GM12878 (cell line): Measurements from ENCODE around the gene PPL. TPM values are rescaled to one million over a fixed set of nuclear protein-coding genes. Genes with fewer than 3 reads are reported as not detected.

Experiments used
- ATAC-seq: fragments of 200-7000 bp; cut with Tn5 transposase; 3 replicates; pipeline ENCODE4 v1.9.1; 2020; ENCODE audit warnings: mild to moderate bottlenecking, moderate library complexity
- BruUV-seq: library from RNA; stranded (reverse); fragments of 400-500 nt; replicated peaks from 2 replicates; lab custom pipeline; 2021; lab: Mats Ljungman, UMichigan
- CTCF ChIA-PET: fragments of 300-600 bp; sonication (Branson Sonifier 250); formaldehyde crosslinking; extraction: SDS; loops from one replicate; lab custom pipeline; 2021; ENCODE audit warnings: inconsistent platforms; lab: Yijun Ruan, JAX
- POLR2A ChIA-PET: fragments of 350-600 bp; formaldehyde crosslinking; extraction: SDS; loops from one replicate; lab custom pipeline; 2021; ENCODE audit warnings: inconsistent platforms; lab: Charles Lee
- RAD21 ChIA-PET: fragments of 300-600 bp; sonication (Branson Sonifier 250); formaldehyde crosslinking; loops from one replicate; lab custom pipeline; 2023; ENCODE audit warnings: antibody characterized with exemption; ENCODE audit not compliant: unreplicated experiment; lab: Charles Lee
- SMC1A ChIA-PET: fragments of 300-600 bp; sonication (Branson Sonifier 250); formaldehyde crosslinking; loops from one replicate; lab custom pipeline; 2023; ENCODE audit not compliant: unreplicated experiment, uncharacterized antibody; lab: Charles Lee
- DNase-seq: peaks from one replicate; pipeline ENCODE4 v3.0.0-alpha.2; 2011; ENCODE audit warnings: low read depth, low spot score
- FAIRE-seq: peaks from 3 replicates; lab custom pipeline; 2011; peaks lifted over from hg19 to GRCh38; lab: Jason Lieb, UNC
- H2AFZ ChIP-seq: 2 replicates; pipeline ENCODE4 v1.6.0; 2011; ENCODE audit warnings: low read depth, low read length, control low read depth; ENCODE audit not compliant: control insufficient read depth
- H3K27ac ChIP-seq: 2 replicates; pipeline ENCODE4 v1.5.1; 2011; ENCODE audit warnings: control low read depth; ENCODE audit not compliant: control insufficient read depth, insufficient read depth
- H3K27me3 ChIP-seq, 2 experiments: replicated peaks in 1 of 2; 2 replicates each; pipeline versions ENCODE4 v1.6.0 to v1.6.1; 2011; ENCODE audit warnings: low read length in 1 of 2; ENCODE audit not compliant: control insufficient read depth in 2 of 2, insufficient read depth in 2 of 2
- H3K36me3 ChIP-seq, 2 experiments: 2 replicates each; pipeline ENCODE4 v1.5.1; 2011; ENCODE audit warnings: low read length in 1 of 2; ENCODE audit not compliant: control insufficient read depth in 2 of 2, insufficient read depth in 2 of 2
- H3K4me1 ChIP-seq: 2 replicates; pipeline ENCODE4 v1.6.1; 2011; ENCODE audit warnings: mild to moderate bottlenecking, low read length, moderate library complexity, mixed read lengths; ENCODE audit not compliant: control insufficient read depth, insufficient read depth
- H3K4me2 ChIP-seq: 2 replicates; pipeline ENCODE4 v1.6.0; 2011; ENCODE audit warnings: control low read depth; ENCODE audit not compliant: control insufficient read depth, insufficient read depth
- H3K4me3 ChIP-seq: fragments of 200-600 bp; sonication (generic); 2 replicates; pipeline ENCODE4 v1.5.1; 2016
- H3K79me2 ChIP-seq: 2 replicates; pipeline ENCODE4 v1.6.0; 2011; ENCODE audit warnings: low read length; ENCODE audit not compliant: control insufficient read depth, insufficient read depth
- H3K9ac ChIP-seq: 2 replicates; pipeline ENCODE4 v1.8.0; 2011; ENCODE audit warnings: low read length, control low read depth, mixed read lengths; ENCODE audit not compliant: control insufficient read depth, insufficient read depth
- H3K9me3 ChIP-seq: replicated peaks from 3 replicates; pipeline ENCODE4 v1.5.1; 2011; ENCODE audit warnings: mild to moderate bottlenecking, low read length; ENCODE audit not compliant: control insufficient read depth, insufficient read depth
- H4K20me1 ChIP-seq: 2 replicates; pipeline ENCODE4 v1.6.0; 2011; ENCODE audit not compliant: control insufficient read depth, insufficient read depth
- CHD1 ChIP-seq: IDR thresholded peaks from 2 replicates; pipeline ENCODE4 v1.6.1; 2012; ENCODE audit warnings: low read depth, low read length, improper control_type of control experiment
- FOS ChIP-seq: IDR thresholded peaks from 3 replicates; pipeline ENCODE4 v1.6.1; 2011; ENCODE audit warnings: borderline replicate concordance; ENCODE audit not compliant: insufficient read length; ENCODE audit errors: extremely low read depth
- HSF1 ChIP-seq: fragments of 150-350 bp; IDR thresholded peaks from 2 replicates; pipeline ENCODE4 v1.6.1; 2014; ENCODE audit warnings: mild to moderate bottlenecking, low read depth, low read length
- NBN ChIP-seq: fragments of 450-650 bp; IDR thresholded peaks from 2 replicates; pipeline ENCODE4 v1.6.1; 2016
- NFYA ChIP-seq: IDR thresholded peaks from 2 replicates; pipeline ENCODE4 v1.6.1; 2011; ENCODE audit warnings: low read depth, mild to moderate bottlenecking, low read length, improper control_type of control experiment, borderline replicate concordance
- NRF1 ChIP-seq: conservative IDR thresholded peaks from 2 replicates; pipeline ENCODE4 v1.6.1; 2011; ENCODE audit warnings: mild to moderate bottlenecking, low read depth, low read length, improper control_type of control experiment
- RUNX3 ChIP-seq: IDR thresholded peaks from 2 replicates; pipeline ENCODE4 v1.6.1; 2012; ENCODE audit warnings: low read length, inconsistent platforms
- WGBS: methylation state at CpG from one replicate; pipeline ENCODE4 v1.1.6; 2016; ENCODE audit warnings: low lambda C conversion rate; ENCODE audit not compliant: insufficient replicate concordance, insufficient coverage; ENCODE audit errors: missing lambda C conversion rate; 5-methylcytosine and 5-hydroxymethylcytosine counted together
- in situ Hi-C: fragments of 300-500 bp; cut with MboI; formaldehyde crosslinking; loops from 9 replicates; pipeline ENCODE4 v1.14.3; 2018; ENCODE audit warnings: mixed read lengths
- intact Hi-C: fragments of 100-400 bp; cut with micrococcal nuclease; formaldehyde crosslinking; loops from one replicate; pipeline ENCODE4 v1.14.2; 2022; ENCODE audit not compliant: unreplicated experiment
- polyA plus RNA-seq, 11 experiments: library from polyadenylated mRNA; depleted of rRNA in 4 of 11; unstranded in 6 of 11; stranded (reverse) in 5 of 11; fragments of >200 nt; fragmentation: Nextera tagmentation in 4 of 11; fragmentation: Illumina TruSeq in 1 of 11; extraction: Ambion mirVana in 4 of 11; extraction: Trizol in 1 of 11; gene quantifications; 1 replicate in 1 of 11; 2 replicates in 10 of 11; pipeline versions ENCODE4 v1.2.1 to v1.2.3, GENCODE V29; 2011 to 2016; ENCODE audit warnings: inconsistent platforms in 2 of 11, missing spikeins in 2 of 11, low read depth in 1 of 11
- total RNA-seq, 4 experiments: library from RNA; depleted of rRNA in 3 of 4; stranded (reverse); fragments of >200 nt in 3 of 4; fragmentation: Illumina TruSeq in 1 of 4; extraction: Trizol in 1 of 4; gene quantifications; 2 replicates each; pipeline versions ENCODE4 v1.2.1 to v1.2.3, GENCODE V29; 2013 to 2021
- TF ChIP-seq, protein P1 (sequence below): fragments of 450-650 bp; IDR thresholded peaks from 2 replicates; pipeline ENCODE4 v1.6.1; 2014; ENCODE audit warnings: mild to moderate bottlenecking

PPL gene
- total and polyA plus RNA-seq, 10 of the 15 experiments (the other 5 are each of a cell fraction or from before 2014, with no cell fraction given), result 0.03 to 0.47 (median 0.05) TPM; not detected in 2

DNA sequence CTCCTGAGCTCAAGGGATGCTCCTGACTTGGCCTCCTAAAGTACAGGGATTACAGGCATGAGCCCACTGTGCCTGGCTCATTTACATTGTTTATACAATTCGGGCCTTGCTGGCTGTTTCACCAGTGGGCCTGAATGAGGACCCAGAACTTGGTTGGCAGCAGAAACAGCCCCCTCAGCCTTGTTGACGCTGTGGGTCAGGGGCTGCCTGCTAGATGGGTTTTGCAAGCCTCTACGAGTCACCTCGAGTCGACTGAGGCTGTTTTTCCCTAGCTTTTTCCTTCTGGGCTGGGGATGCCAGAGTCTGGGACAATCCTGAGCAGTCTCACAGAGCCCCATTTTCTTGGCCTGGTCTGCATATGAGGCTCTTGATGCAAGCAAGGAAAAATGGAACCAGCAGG lies 16.1 kb downstream of the PPL start:
- intact Hi-C loops, result no loop called here
- H3K36me3 ChIP-seq, result no peaks in the 10 kb centered on the region
- ChIA-PET RAD21 (no interaction called here), SMC1A (no interaction called here), POLR2A (no interaction called here), CTCF (no interaction called here)
- H3K4me2 ChIP-seq, result no peak overlapping the region
- no peaks in the 10 kb centered on the region; a peak in 1 of 4 replicates for H3K27me3 ChIP-seq
- H3K9me3 ChIP-seq, result no peaks in the 10 kb centered on the region; the same call in 2 of the 3 replicates
- WGBS, result 15% methylated on average over 5 of the region's 5 CpGs
- ATAC-seq (no peak), FAIRE-seq (no peak), DNase-seq (no peak)
- H3K4me1 ChIP-seq, result no peaks in the 10 kb centered on the region
- no peak for TF ChIP-seq RUNX3
- H3K79me2 ChIP-seq, result no peaks in the 10 kb centered on the region
- H3K9ac ChIP-seq, result no peak overlapping the region
- no peak overlapping the region for H3K27ac ChIP-seq
- no peak overlapping the region for H3K4me3 ChIP-seq
- no TSS peak for BruUV-seq
- no peak overlapping the region for H2AFZ ChIP-seq
- in situ Hi-C loops, result no loop called here
- H4K20me1 ChIP-seq, result no peaks in the 10 kb centered on the region

DNA sequence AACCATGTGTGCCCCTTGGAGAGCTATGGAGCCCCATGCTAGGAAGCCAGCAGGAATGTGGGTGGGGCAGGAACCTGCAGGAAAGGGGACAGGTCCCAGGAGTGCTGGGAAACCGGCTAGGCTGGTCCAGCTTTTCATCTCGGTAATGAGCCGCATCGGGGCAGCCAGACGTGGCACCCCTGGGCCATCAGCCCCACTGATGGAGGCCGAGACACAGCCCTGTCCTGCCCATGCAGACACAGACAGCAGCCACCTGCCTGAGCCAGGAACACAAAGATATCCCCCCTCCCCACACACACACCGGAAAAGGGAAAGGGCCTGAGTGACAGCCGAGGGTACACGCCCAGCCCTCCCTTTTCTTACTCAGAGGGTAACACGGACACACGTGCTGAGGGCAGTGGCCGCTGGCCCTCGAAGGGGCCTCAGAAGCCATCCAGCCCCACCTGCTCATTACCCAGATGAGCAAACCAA lies 18.1 kb downstream of the PPL start:
- ChIA-PET CTCF (no interaction called here), RAD21 (no interaction called here), SMC1A (no interaction called here), POLR2A (interaction anchor here (1.4 kb wide), 1 partner anchor 286 kb away, joined by 3 read pairs; no protein-coding TSS in a partner anchor)
- intact Hi-C loops, result no loop called here
- no peak for TF ChIP-seq NRF1
- TF ChIP-seq, protein P1, sequence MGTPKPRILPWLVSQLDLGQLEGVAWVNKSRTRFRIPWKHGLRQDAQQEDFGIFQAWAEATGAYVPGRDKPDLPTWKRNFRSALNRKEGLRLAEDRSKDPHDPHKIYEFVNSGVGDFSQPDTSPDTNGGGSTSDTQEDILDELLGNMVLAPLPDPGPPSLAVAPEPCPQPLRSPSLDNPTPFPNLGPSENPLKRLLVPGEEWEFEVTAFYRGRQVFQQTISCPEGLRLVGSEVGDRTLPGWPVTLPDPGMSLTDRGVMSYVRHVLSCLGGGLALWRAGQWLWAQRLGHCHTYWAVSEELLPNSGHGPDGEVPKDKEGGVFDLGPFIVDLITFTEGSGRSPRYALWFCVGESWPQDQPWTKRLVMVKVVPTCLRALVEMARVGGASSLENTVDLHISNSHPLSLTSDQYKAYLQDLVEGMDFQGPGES, result no peak
- no peak for TF ChIP-seq HSF1
- TF ChIP-seq CHD1, result no peak
- no peak for TF ChIP-seq FOS
- no peak for TF ChIP-seq NBN
- no peak for TF ChIP-seq NFYA
- Histone ChIP-seq H3K36me3 (no peaks in the 10 kb centered on the region), H3K27me3 (no peaks in the 10 kb centered on the region; a peak in 1 of 4 replicates), H3K4me3 (no peak overlapping the region), H3K27ac (no peak overlapping the region), H3K4me1 (no peaks in the 10 kb centered on the region), H3K4me2 (no peak overlapping the region), H3K79me2 (no peaks in the 10 kb centered on the region), H3K9me3 (no peaks in the 10 kb centered on the region), H2AFZ (no peak overlapping the region), H4K20me1 (no peaks in the 10 kb centered on the region), H3K9ac (no peak overlapping the region)
- BruUV-seq, result no TSS peak
- WGBS, result 37% methylated on average over 12 of the region's 13 CpGs
- DNase-seq, result no peak
- FAIRE-seq, result no peak
- ATAC-seq, result no peak
- in situ Hi-C loops, result no loop called here
